GM19463 (cell line): ENCODE measurements around the gene CALU.

Experiments used
- ATAC-seq: cut with Tn5 transposase; IDR thresholded peaks from one replicate; pipeline ENCODE4 v1.9.1; 2021; ENCODE audit warnings: mild to moderate bottlenecking, moderate library complexity; ENCODE audit not compliant: unreplicated experiment

Gene CALU

DNA sequence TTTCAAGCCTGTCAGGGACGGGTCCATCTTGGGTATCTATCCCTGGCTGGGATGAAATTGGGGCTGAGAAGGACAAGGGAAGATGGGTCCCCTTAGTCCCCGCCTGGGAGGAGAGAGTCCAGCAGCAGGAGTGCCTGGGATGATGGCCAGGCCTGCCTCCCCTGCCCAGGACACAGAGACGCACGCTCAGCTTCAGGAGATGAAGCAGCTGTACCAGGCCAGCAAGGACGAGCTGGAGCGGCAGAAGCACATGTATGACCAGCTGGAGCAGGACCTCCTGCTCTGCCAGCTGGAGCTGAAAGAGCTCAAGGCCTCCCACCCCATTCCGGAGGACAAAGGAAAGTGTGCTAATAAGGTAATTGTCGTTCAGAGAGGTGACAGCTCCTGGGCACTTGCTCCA, 68.0 kb downstream of the CALU start:
- ATAC-seq, result no peak

DNA sequence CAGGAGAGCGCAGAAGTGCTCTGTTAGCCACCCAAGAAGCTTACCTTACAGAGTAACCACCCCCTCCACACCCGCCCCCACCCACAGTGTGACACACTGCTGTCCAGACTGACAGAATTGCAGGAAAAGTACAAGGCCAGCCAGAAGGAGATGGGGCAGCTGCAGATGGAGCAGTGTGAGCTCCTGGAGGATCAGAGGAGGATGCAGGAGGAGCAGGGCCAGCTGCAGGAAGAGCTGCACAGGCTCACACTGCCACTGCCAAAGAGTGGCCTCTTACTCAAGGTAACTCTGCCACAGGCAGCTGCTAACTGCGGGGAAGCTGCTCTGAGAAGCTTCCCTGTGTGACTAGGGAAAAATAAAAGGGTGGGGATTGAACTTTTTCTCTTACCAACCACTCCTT, 70.2 kb downstream of the CALU start:
- ATAC-seq, result no peak

DNA sequence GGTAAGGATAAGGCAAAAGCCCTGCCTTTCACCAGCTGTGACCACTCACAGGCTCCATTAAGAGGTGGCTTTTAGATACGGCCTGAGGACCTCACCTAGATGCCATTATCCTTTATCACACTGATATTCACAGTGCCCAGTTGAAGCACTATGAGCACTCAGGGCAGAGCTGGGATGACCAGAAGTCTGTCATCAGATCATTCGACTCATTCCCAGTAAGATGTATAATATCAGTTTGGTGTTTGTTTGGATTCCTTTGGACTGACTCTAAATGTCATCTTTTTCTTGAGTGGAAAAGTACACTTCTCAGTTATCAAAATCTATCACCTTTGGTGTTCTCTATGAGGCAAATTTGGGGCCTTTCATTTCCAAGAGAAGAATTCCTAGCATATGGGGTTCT, 71.3 kb downstream of the CALU start:
- no peak for ATAC-seq

DNA sequence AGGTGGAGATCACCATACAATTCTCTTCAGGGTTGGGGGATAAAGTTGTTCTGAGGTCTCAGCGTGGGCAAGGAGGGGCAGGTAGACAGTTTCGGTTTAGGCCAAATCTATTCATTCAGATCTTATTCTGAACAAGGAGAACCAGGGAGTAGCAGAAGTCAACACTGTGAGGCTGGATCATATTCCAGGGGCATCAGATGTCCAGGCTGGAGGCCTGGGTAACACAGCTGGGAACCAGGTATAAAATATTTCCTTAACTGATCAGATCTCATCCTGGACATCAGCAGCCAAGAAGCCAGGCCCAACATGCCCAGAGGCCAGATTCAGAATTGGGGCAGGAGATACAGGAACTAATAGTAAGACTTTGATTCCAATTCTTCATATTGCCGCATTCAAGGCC, 71.8 kb downstream of the CALU start:
- ATAC-seq, result no peak

DNA sequence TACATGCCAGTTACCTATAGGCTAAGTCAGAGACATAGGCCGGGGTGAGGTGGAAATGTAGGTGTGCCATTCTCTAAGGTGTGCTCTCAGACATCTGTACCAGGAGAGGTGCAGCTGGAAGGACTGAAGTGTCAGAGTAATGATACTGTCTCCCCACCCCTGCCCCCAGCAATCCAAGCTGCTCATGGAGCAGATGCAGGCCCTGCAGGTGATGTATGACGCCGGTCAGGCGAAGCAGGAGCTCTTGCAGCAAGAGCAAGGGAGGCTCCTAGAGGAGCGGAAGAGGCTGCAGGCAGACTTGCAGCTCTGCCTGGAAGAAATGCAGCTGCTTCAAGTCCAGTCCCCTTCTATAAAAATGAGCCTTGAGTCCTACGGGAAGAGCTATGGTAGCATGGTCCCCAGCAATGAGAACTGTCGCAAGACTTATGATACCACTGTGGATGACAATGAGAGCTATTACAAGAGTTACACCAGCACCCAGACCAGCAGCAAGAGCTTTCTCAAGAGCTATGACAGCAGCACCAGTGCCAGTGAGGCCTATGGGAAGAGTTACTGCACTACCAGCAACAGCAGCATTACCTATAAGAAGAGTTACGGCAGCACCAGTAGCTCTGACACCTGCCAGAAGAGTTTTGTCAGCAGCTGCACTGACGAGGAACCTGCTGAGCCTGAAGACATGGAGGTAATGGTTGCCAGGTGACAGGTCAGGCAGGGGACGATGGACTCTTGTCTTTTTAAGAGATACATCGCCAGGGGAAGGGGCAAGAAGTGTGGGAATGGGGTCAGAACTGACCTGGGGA, 72.7 kb downstream of the CALU start:
- ATAC-seq, result no peak

DNA sequence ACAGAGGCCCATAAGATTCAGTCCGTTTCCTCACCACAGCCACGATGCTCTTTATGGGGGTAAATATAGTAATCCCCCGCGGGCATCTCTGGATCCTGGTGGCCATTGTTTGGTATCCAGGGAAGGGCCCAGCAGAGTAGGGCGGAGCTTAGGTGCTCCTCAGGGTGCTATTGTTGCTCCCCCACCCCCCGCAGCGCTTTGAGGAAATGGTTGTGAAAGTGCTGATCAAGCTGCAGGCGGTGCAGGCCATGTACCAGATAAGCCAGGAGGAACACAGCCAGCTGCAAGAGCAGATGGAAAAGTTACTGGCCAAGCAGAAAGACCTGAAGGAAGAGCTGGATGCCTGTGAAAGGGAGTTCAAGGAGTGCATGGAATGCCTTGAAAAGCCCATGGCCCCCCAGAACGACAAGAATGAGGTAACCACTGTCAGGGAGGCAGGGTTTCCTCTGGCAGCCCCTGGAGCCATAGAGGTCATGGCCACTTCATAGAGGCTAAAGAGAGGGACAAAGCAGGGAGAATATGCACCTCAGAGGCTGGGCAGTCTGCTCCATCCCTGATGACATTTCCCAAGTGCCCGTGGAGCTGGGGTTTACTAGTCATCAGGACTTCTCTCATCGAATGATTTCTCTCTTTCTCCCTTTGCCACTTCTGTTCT, 73.5 kb downstream of the CALU start:
- ATAC-seq, result no peak

DNA sequence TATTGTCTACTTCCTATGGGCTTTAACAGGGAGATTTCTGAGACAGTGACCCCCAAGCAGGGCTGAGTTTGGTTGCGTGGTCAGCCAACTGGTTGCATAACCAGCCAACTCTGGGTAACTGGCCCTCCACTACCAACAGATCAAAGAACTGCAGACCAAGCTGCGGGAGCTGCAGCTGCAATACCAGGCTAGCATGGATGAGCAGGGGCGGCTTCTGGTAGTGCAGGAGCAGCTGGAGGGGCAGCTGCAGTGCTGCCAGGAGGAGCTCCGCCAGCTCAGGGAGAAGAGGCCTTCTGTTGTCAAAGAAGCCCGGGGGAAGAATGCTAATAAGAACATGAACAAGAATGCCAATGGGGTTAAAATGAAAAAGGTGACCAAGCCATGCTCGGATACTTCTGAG, 75.3 kb downstream of the CALU start:
- no peak for ATAC-seq

DNA sequence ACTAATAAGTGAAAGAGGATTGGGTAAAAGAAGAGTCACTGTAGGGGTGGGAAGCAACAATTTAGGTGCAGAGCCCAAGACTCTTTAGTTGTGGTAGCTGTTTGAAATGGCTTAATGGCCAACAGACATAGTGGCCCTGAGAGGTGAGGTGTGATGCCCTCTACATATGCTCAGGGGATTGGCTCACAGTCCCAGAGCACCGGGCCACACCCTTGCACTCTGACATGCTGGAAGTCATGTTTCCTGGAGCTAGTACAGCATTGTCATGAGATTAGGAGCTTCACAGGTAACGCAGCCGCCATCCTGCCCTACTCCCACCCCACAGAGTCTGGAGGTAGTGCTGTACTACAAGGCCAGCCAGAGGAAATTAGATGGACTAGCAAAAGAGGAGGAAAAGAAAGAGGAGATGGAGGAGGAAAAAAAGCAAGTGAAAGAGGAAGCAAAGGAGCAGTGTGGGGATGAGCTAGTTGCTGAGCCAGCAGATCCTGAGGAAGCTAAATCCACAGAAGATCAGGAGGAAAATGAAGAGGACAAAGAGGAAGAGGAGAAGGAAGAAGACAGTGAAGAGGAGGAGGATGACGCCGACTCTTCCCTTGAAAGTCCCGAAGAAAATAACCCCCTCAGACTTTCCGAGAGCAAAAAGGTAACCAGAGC, 76.3 kb downstream of the CALU start:
- no peak for ATAC-seq

DNA sequence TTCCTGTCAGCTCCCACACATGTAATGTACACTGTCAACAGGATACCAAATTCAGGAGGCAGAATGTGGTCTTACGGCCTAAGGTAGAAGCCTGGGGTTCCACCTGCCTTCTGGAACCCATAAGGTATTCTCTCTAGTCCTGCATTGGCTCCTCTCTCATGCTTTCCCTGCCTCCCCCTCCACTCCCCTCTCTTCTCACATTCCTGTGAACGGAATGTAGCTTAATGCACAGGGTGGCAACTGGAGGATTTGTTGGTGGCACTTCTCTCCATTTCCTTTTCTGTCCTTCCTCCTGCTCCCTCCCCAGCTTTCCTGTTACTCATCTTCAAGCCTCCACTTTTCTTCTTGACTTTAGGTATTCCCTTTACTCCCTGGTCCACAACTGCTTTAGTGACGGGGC, 79.5 kb downstream of the CALU start:
- no peak for ATAC-seq
